Posterior vena cava (tissue), 2 donors: Measurements from ENCODE around the gene USPL1. TPM values are rescaled to one million over a fixed set of nuclear protein-coding genes. Genes with fewer than 3 reads are reported as not detected.

Experiments used
- total RNA-seq, 2 donors: library from RNA; stranded (reverse); fragmentation: NEBNext Ultra II Directional; extraction: Animal tissue kit (Norgen Biotek cat#: 25700); gene quantifications; one replicate each; pipeline ENCODE4 v1.2.1, GENCODE V29; 2021
- donor health status: DM: yes; HTN: yes; CAD: no.
- donor health status: DM: yes; HTN: yes; CAD: no.

USPL1 gene
- total RNA-seq, 2 donors from 2014 or later: 13.8 to 14.2 TPM

Other genes starting within 250 kb of the USPL1 start
- 1 to 10 TPM in 1 of 2 donors, under 1 TPM in 1; 0.14 to 1.2 TPM for gene UBE2L5, start 195.4 kb upstream of the USPL1 start, total RNA-seq
- 100 to 1,000 TPM; 241 to 254 TPM for gene HMGB1, start 152.0 kb upstream of the USPL1 start, total RNA-seq
- 10 to 100 TPM; 26.8 to 49.6 TPM for gene ALOX5AP, start 117.6 kb downstream of the USPL1 start, total RNA-seq